HT-29 (cell line): ENCODE data around the gene DTNA. TPM values are rescaled to one million over a fixed set of nuclear protein-coding genes. Genes with fewer than 3 reads are reported as not detected.

Experiments
- DNase-seq: peaks from one replicate; pipeline ENCODE4 v3.0.0-alpha.2; 2015; ENCODE audit warnings: low spot score
- total RNA-seq: library from RNA; depleted of rRNA; stranded (reverse); fragments of >200 nt; shearing (Covaris generic); gene quantifications from 2 replicates; pipeline ENCODE4 v1.2.3, GENCODE V29; 2014

DTNA gene
- total RNA-seq, 1 experiment from 2014 or later = not detected

GRCh38 chr18:34848695-34849094, 138.6 kb downstream of the DTNA start:
- DNase-seq = no peak

- no peak for DNase-seq
These were observed 147.2 kb downstream of the DTNA start for GRCh38 chr18:34857320-34857719.

GRCh38 chr18:34858188-34858587, 148.1 kb downstream of the DTNA start:
- DNase-seq = no peak

GRCh38 chr18:34859496-34859895, 149.4 kb downstream of the DTNA start:
- no peak for DNase-seq

DNA sequence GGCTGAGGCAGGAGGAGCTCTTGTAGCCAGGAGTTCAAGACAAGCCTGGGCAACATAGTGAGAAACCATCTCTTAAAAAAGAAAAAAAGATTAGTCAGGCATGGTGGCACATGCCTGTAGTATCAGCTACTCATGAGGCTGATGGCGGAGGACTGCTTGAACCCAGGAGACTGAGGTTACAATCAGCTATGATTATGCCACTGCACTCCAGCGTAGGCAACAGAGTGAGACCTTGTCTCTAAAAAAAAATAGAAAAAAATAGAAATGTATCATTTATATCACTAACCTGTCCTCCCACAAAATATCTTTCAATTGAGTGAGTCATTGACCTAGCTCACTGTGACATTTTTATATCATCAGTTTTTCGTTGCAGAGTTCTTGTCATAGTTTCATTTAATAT, 152.5 kb downstream of the DTNA start:
- no peak for DNase-seq

DNA sequence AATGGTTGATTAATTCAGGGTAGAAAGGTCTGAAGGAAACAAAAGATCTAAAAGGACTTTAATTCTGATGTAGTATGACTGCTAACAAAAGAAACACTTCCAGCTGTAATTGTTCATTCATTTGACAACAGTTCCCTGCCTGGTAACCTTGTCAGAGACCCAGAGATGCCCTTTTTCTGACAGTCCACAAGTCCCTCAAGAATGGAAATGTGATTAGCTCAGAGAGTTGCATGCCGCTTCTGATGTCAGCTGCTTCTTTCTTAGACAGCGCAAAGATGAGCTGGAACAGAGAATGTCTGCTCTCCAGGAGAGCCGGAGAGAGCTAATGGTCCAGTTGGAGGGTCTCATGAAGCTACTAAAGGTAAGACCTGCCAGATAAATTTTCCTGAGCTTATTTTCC, 153.6 kb downstream of the DTNA start:
- DNase-seq = no peak

DNA sequence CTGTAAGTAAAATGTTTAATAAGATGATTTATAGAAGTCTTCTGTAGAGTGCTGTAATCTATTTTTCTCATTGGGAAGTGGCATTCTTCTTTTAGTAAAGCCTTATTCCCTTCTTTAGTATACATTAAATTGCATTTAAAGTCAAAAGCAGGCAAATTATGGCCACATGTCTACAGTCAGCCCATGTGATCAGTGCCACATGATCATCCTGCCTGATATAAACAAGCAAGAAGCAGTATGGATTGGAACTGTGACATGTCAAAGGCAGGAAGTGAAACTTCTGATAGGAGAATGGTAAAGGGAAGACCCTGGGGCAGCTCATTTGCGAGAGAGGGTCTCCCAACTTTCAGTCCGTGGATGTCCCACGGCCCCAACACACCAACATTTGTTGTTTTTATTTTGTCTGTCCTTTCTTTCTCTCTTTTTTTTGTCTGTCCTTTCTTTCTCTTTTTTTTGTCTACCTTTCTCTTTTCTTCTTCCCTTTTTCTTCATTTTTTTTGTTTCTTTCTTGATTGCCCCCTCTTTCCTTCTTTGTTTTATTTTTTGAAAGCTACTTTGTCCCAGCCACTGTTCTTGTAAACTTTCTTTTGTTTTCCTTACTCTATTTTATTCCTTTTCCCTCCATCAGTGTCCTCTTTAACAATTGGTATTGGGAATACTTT, 154.9 kb downstream of the DTNA start:
- DNase-seq = no peak

DNA sequence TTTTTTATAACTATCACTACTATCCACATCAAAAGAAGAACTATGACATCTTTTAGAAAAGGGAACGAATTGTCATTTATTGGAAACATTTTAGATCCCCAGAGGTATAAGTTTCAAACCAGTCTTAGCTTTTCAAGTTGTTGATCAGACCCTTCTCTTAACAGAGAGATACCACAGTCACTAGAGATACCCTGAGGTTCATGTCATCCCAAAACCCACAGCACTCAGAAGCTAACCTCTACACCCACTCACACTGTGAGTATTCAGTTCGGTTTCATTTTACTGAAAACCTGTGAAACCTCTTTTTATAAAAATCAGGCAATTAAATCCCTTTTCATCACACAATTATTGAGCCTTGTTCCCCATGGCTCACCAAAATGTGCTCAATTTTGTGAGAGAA, 156.2 kb downstream of the DTNA start:
- DNase-seq = no peak

DNA sequence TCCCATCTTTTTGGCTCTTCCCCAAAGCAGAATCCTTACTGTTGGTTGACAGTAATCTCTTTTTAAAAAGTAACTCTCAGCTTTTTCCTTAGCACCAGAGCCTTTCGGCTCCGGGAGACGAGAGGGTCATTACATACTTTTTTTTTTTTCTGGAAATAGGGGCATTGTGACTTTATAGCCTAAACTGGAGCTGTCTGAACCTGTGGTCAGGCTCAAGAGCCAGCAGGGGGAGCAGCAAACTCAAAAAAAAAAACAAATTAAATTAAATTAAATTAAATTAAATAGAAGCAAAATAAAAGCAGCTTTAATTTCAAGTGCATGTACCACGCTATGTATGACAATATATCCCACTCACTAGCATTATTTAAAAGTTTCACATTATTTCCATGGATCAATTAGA, 156.6 kb downstream of the DTNA start:
- DNase-seq = peak; percentile 2

DNA sequence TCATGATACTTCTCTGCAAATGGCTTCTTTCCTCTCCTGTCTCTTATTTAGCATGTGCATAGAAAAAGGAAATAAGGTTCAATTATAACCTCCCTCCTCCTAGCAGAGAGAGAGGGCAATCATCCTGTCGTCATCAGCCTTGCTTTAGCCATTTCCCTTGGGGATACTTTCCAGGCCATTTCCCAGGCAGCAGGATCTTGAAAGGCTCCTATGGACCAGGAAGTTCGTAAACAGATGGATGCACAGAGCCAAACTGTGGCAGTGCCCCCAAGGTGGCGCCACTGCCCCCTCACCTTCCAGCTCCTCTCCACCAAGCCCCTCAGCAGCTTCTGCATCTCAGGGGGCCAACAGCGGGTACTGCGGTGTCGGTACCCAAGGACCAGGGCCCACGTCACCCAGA, 157.4 kb downstream of the DTNA start:
- DNase-seq = no peak

- DNase-seq = no peak
These were observed 160.6 kb downstream of the DTNA start for GRCh38 chr18:34870555-34871310.

DNA sequence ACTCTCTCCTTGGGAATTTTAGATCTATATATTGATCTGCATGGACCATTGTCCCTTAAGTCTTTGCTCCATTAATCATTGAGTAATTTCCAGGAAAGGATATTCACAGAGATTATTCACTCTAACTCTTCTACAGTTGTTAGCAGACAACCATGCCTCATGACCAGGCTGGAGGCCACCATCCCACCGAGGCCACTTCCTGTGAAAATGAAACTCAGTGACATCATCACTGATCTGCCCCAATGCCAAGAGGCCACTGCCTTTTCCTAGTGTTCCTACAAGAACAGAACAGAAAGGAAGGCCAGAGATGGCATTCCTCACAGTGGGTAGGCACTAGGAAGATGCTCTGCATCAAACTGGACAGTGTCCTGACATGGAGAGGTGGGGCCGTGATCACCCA, 161.3 kb downstream of the DTNA start:
- DNase-seq = no peak

GRCh38 chr18:34872066-34872465, 162.0 kb downstream of the DTNA start:
- DNase-seq = no peak

- no peak for DNase-seq
These were observed 164.0 kb downstream of the DTNA start for GRCh38 chr18:34873986-34874580.

- DNase-seq = no peak
These were observed 165.1 kb downstream of the DTNA start for GRCh38 chr18:34875150-34875549.

- no peak for DNase-seq
These were observed 170.3 kb downstream of the DTNA start for GRCh38 chr18:34880403-34880802.

DNA sequence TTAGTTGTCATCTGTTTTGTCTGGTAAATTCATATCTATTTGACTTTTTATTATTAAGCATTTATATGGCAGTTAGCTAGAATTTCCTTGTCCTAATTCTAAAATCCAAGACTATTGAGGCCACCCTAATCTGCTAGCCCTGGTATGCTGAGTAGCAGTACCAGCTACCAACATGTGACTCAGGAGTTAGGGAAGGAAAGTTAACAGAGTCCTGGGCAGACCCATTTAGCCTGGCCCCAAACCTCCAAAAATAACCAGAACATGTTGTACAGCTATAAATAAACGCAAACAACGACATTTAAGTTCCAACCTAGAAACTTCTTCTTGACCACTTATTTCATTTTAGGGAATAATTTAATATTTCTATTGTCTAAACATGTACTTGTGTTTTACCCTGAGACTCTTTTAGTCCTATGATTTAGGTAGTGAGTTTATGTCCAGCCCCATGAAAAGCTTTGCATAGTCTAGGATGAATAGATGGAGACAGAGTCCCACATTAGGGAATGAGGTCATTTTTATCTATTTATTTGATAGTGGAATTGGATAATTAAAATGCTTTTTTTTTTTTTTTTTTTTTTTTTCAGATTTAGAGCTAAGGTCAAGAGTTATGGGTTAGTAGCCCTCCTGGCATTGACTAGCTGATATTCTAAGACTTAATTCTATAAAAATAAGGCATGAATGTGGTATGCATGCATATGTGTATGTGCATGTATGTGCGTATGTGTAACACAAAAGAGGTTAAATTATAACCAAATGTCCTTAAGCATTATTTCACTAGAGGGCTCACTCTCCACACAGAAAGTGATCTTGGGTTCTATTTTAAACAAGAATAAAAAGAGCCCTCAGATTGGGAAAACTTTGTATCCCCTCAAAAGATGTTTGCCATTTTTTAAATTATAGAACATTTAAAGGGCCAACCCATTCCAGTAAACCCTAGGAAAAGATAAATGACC, 171.1 kb downstream of the DTNA start:
- peak; percentile 32 for DNase-seq

- DNase-seq = no peak
These were observed 174.3 kb downstream of the DTNA start for GRCh38 chr18:34884436-34884835.

DNA sequence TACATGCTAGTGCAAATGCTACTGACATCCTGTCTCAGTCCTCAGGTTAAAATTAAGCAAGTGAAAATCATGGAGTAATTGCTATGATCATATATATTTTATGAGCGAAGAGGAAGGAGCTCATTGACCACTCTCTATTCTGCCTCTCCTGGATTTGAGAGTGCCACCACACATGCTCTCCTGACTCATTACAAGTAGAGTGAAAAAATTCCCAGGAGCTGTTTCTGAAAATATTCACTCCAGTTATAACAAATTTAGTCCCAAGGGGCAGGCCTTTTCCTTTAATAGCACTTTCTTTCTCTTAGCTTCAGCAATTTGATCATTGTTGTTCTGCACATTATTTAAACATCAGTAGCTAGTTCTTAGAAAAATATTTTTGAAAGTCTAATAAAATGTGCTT, 176.1 kb downstream of the DTNA start:
- no peak for DNase-seq

- DNase-seq = no peak
These were observed 177.9 kb downstream of the DTNA start for GRCh38 chr18:34887881-34888580.

GRCh38 chr18:34890486-34891085, 180.5 kb downstream of the DTNA start:
- no peak for DNase-seq
